Fibroblast of lung (primary cell): ENCODE results near the gene DRC7.

Experiments
- CTCF ChIP-seq, 2 donors: IDR thresholded peaks in 1 of 2; conservative IDR thresholded peaks in 1 of 2; 1 replicate in 1 of 2; 2 replicates in 1 of 2; pipeline ENCODE4 v1.5.1; 2011 to 2012; ENCODE audit warnings: low read length in 2 of 2, control low read depth in 1 of 2, inconsistent platforms in 1 of 2, low read depth in 1 of 2, mild to moderate bottlenecking in 1 of 2
- EZH2 ChIP-seq: IDR thresholded peaks from 2 replicates; pipeline ENCODE4 v1.5.1; 2012; ENCODE audit warnings: low read length, control low read depth, mild to moderate bottlenecking; ENCODE audit errors: missing control alignments

- no peak for TF ChIP-seq CTCF (conservative IDR thresholded peaks at IDR 0.05 in 1 of 2, IDR thresholded peaks at IDR 0.05 in 1 of 2; ENCODE audit: low read depth in 1 of 2, low read length in 2 of 2)
- TF ChIP-seq EZH2, result no peak
Observed at GRCh38 chr16:57696240-57696639, 1.6 kb downstream of the DRC7 start.
